A549 treated with Hydrocortisone at 1 μM for 4 hours (cell line): ENCODE data around the gene TEX13D. TPM values are rescaled to one million over a fixed set of nuclear protein-coding genes. Genes with fewer than 3 reads are reported as not detected.

ENCODE experiments used
- total RNA-seq: library from RNA; stranded (reverse); fragments of 200-300 nt; extraction: Qiagen RNA extraction; gene quantifications from 5 replicates; pipeline ENCODE4 v1.2.3, GENCODE V29; 2022

TEX13D gene
- total RNA-seq = not detected in 5 replicates

DNA sequence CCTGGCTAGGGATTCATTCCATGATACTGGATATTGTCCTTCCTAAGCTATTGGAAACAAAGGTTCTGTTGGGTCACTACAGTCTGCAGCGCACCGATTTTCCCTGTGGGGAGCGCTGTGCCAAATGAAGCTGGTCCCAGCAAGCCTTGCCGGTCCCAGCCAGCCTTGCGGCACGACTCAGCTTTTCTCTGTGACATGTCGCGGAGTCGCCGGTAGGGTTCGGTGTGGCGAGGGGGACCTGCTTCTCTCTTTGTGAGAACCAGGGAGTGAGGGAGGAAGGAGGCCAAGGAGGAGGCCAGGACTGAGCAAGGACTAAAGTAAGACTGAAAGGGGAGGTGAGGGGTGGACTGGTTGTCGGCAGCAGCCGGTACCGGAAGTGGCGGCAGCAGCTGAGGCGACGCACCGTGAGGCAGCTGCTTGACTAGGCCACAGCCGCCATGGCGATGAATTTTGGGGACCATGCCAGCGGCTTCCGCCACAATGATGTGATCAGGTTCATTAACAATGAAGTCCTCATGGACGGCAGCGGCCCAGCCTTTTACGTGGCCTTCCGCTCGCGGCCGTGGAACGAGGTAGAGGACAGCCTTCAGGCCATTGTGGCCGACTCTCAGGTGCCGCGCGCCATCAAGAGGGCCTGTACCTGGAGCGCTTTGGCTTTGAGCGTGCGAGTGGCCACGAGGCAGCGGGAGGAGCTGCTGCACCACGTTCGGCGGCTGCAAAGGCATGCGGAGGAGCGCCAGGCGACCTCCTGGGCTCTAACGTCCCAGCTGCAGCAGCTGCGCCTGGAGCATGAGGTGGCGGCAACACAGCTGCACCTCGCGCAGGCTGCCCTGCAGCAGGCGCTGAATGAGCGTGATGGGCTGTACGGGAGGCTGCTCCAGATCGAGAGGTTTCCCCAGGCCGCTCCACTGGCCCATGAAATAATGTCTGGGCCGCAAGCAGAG, at the start of gene TEX13D:
TEX13D (plus strand) TSS at position 180 of the 944 bp plus-strand sequence; CDS start at position 438, 258 bp downstream.

DNA sequence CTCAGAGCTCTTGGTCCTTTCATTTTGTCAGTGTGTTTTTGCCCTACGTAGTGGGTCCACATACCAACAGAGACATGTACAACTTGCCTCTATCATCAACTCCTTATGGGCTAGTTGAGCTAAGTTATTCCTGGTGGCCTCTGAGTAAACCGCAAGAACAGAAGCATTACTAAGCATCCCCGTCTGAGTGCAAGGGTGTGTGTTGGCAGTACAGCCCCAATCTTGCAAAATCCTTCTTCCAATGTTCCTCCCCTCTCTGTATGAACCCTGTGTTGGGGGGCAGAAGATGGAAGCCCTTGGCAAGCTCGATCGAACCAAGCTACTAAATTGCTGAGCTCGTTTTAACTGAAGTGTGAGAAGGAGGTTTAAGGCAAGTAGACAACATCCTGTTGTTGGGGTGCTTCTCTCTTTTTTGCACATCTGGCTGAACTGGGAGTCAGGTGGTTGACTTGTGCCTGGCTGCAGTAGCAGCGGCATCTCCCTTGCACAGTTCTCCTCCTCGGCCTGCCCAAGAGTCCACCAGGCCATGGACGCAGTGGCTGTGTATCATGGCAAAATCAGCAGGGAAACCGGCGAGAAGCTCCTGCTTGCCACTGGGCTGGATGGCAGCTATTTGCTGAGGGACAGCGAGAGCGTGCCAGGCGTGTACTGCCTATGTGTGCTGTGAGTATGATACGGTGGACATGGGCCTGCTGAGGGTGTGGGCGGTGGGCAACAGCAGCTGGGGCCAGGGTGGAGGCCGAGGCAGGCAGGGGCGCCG, 13.8 kb downstream of the TEX13D start, which contains the start of gene SH2D1A:
SH2D1A (plus strand) TSS at position 447 of the 760 bp plus-strand sequence; CDS start at position 527, 80 bp downstream.

Other genes starting within 250 kb of the TEX13D start
- gene SH2D1A, start 13.9 kb downstream of the TEX13D start, total RNA-seq = not detected in 5 replicates